HG02610 (cell line): ENCODE data around the gene ARHGAP23.
"Not testable (repeated sequence)": the region's sequence is repeated elsewhere in the genome, so short reads cannot be mapped to it uniquely, and the experiment has no call there.

Source experiments
- ATAC-seq: cut with Tn5 transposase; IDR thresholded peaks from one replicate; pipeline ENCODE4 v1.9.1; 2021; ENCODE audit warnings: mild to moderate bottlenecking, moderate library complexity; ENCODE audit not compliant: unreplicated experiment

ARHGAP23 gene

DNA sequence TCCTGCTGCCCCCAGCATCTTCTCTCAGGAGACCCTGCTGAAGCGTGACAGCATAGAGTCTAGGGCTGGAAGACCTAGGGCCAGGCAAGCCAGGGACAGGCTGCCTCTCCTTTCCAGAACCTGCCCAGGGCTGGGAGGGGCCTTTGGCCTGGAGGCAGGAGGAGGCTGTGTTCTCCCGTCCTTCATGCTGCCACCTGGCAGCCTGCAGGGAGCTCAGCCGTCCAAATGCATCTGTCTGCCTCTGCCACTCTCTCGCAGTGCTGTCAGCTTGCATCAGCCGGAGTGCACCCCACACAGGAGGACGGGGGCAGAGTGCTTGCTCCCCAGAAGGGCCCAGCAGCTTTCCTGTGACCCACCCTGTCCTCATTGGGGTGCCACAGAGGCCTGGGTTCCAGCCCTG, 31.3 kb downstream of the ARHGAP23 start:
- ATAC-seq = no peak

DNA sequence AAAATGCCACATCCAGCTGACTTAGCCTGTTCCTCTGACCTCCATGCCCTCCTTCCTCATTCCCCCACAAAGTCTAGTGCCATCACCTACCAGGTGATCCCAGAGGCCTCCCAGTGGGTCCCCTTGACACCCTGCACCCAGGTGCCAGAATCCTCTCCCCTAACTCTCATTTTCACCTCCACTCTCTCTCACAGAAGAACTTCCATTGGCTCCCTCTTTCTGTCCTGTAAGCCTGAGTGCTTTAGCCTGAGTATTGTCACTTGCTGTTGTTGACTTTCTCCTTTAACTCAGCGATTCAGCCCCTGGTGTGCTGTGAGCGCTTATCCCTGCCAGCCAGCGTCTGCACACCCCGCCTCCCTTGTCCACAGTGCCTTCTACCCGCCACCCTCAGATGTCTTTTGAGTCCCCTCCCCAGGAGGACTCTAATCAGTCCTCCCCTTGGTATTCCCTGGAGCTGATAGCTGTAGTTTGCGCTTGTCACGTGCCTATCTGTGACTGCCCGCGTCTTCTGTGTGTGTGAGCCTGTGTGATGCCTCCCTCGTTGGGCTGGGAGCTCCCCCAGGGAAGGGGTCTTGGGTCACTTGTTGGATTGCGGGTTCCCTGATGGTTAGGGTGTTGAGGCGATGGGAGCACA, 31.9 kb downstream of the ARHGAP23 start:
- ATAC-seq = no peak

DNA sequence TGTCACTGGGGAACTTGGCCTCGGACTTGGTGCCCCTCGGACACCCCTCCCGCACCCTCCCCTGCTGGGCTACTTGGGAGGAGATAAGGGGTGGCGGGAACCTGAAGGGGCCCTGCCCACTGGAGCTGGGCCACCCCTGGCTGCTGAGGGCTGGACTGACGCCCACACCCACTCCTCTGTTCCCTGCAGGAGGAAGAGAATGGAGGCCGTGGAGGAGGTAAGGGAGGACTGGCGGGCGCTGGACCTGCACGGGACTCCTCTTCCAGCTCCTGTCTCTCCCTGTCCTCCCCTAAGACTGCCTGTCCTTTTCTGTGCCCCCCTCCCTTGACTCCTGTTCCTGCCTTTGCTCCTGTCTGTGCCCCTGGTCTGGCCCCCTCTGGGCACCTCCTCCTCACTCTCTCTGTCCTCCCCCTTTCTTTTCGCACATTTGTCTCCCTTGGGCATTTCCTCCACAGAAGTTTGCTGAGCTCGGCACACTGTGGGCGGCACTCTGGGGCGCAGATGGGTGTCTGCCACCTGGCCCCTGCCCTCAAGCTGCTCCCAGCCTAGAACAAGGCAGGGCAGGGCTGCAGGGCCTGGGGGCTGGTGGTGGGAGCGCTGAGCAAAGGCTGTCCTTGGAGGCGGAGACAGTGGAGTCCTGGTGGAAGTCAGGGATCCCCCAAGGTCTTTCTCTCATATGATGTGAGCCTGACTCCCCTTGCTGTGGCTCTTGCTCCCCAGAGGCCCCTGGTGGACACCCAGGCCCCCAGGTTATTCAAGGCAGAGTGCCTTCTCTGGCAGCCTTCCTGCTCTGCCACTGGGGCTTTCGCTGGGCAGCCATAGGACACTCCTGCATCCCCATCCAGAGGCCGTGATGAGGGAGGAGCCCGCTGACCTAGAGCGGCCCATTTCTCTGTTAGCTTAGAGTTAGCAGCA, 32.7 kb downstream of the ARHGAP23 start:
- ATAC-seq = no peak

DNA sequence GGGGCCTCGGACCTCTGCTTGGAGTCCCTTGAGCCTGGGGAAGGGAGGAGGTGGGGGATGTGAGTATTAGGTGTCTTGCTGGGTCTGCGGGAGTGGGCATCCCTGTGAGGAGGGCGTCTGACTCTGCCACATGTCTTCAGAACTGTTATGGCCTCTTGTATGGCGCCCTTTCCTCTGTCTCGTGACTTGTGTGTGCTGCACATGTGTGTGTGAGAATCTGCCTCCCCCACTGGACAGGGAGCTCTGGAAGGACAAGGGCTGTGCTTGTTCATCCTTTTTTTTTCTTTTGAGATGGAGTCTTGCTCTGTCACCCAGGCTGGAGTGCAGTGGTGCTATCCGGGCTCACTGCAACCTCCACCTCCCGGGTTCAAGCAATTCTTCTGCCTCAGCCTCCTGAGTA, 33.4 kb downstream of the ARHGAP23 start:
- ATAC-seq = no peak

GRCh38 chr17:38463451-38463858, 35.2 kb downstream of the ARHGAP23 start:
- ATAC-seq = no peak

GRCh38 chr17:38464251-38464722, 36.0 kb downstream of the ARHGAP23 start:
- no peak for ATAC-seq

DNA sequence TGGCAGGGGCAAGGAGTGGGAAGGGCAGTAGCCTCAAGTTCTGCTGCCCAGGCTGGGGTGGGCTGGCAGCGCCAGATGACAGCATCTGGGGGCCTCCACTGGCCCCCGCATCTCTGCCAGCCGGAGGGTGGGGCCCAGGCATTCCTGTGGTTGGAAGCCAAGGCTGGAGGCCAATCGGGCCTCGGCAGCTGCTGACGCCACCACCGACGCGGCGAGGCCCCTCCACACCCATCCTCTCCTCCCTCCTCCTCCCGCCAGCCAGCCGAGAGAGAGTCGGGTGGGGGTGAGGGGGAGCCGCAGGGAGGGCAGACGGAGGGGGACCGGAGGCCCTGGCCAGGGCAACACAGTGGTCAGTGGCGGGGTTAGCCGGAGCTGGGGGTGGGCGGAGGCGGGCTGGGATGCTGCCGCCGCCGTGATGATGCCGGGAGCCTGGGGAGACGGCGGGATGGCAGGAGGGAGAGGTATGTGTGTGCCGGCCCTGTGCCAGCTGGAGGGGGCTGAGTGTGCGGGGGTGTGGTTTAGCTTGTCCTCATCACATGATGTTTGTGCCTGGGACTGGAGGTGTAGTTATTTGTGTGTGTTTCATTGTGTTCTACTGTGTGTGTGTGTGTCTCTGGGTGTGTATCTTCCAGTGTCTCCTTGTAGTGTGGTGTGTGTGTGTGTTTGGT, 36.6 kb downstream of the ARHGAP23 start:
- ATAC-seq = no peak

- no peak for ATAC-seq
Measured at GRCh38 chr17:38465391-38466345, 37.4 kb downstream of the ARHGAP23 start.

DNA sequence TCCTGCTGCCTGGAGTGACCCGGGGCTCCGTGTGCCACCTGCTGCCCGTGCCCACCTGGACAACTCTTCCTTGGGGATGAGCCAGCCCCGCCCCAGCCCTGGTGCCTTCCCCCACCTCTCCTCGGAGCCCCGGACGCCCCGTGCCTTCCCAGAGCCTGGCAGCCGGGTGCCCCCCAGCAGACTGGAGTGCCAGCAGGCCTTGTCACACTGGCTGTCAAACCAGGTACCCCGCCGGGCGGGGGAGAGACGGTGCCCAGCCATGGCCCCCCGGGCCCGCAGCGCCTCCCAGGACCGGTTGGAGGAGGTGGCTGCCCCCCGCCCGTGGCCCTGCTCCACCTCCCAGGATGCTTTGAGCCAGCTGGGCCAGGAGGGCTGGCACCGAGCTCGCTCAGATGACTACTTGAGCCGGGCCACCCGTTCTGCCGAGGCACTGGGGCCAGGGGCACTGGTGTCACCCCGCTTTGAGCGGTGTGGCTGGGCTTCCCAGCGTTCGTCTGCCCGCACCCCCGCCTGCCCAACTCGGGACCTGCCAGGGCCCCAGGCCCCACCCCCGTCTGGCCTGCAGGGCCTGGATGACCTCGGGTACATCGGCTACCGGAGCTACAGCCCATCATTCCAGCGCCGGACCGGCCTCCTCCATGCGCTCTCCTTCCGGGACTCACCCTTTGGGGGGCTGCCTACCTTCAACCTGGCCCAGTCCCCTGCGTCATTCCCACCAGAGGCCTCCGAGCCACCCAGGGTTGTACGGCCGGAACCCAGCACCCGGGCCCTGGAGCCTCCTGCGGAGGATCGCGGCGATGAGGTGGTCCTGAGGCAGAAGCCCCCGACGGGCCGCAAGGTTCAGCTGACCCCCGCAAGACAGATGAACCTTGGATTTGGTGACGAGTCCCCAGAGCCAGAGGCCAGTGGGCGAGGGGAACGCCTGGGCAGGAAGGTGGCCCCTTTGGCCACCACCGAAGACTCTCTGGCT, 38.4 kb downstream of the ARHGAP23 start:
- no peak for ATAC-seq

DNA sequence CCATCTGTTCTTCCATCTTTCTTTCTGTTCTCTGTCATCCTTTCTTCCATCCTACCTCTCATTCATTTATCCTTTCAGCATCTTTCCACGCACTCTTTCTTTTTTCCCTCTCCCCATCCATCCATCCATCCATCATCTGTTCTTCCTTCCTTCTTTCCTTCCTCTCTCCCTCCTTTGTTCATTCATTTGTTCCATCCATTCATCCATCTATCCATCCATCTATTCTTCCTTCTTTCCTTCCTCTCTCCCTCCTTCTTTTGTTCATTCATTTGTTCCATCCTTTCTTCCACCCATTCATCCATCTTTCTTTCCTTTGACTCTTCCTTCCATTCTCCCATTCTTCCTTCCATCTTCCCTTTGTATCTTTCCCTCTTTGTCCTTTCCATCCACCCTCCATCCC, 39.2 kb downstream of the ARHGAP23 start:
- no peak for ATAC-seq

DNA sequence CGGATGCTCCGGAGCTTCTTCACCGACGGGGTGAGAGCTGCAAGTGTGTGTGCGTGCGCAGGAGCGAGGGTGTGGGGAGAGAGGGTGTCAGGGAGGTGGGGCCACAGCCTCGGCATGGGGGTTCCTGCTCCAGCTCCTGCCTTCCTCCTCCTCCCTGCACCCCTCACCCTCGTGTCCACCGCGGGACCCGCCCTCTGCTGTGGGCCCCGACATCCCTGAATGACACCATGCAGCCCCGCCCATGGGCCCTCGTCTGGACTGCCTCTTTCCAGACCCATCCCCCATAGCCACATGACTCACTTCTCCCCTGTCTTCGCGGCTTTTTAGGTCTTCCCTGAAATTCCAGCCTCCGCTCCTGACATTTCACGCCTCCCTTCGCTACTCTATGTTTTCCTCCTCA, 41.6 kb downstream of the ARHGAP23 start:
- no peak for ATAC-seq

GRCh38 chr17:38471253-38471652, 43.0 kb downstream of the ARHGAP23 start:
- not testable (repeated sequence) for ATAC-seq

GRCh38 chr17:38474666-38475065, 46.4 kb downstream of the ARHGAP23 start:
- not testable (repeated sequence) for ATAC-seq

DNA sequence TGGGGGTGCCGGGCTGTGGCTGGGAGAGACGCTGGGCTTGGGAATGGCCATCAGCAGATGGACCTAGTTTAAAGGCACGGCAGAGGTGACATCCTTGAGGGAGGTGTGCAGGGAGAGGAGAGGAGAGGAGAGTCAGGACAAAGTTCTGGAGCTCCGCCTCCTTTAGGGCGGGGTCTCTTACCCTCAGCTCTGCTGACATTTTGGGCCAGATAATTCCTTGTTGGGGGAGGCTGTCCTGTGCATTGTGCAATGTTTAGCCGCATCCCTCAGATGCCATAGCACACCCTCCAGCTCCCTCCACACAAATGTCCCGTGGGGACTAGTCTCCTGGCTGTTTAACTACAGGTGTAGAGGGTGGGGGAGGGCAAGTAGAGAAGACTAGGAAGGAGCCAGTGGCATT, 48.3 kb downstream of the ARHGAP23 start:
- no peak for ATAC-seq

DNA sequence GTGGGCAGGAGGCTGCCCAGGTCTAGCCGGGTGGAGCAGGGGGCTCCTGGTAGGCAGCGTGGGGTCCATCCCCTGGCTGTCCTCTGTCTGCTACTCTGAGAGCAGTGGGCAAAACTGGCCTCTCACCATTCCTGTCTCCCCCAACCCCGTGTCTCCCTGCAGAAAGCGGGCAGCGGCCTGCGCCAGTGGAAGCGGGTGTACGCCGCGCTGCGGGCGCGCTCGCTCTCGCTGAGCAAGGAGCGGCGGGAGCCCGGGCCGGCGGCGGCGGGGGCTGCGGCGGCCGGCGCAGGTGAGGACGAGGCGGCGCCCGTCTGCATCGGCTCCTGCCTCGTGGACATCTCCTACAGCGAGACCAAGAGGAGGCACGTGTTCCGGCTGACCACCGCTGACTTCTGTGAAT, 49.2 kb downstream of the ARHGAP23 start:
- ATAC-seq = not testable (repeated sequence)

- not testable (repeated sequence) for ATAC-seq
Measured at GRCh38 chr17:38477951-38478350, 49.7 kb downstream of the ARHGAP23 start.

- ATAC-seq = not testable (repeated sequence)
Measured at GRCh38 chr17:38478667-38479066, 50.4 kb downstream of the ARHGAP23 start.

DNA sequence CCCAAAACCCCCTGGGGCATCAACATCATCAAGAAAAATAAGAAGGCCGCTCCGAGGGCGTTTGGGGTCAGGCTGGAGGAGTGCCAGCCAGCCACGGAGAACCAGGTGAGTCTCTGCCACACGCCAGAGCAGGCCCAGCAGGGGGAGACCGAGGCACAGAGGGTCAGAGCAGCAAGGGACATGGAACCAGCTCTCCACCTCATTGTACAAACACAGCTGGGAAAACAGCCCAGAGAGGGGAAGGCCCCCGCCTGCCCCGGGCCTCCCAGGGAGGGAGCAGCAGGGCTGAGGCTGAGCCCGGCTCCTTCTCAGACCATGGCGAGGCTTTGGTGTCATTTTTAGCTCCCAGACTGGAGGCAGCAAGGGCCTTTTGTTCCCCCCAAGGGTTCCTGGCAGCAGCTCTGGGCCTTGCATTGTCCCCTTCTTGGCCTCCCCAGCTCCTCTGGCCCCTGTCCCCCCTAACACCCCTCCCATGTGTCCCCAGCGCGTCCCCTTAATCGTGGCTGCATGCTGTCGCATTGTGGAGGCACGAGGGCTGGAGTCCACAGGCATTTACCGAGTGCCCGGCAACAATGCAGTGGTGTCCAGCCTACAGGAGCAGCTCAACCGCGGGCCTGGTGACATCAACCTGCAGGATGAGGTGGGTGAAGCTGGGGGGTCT, 53.9 kb downstream of the ARHGAP23 start:
- not testable (repeated sequence) for ATAC-seq

DNA sequence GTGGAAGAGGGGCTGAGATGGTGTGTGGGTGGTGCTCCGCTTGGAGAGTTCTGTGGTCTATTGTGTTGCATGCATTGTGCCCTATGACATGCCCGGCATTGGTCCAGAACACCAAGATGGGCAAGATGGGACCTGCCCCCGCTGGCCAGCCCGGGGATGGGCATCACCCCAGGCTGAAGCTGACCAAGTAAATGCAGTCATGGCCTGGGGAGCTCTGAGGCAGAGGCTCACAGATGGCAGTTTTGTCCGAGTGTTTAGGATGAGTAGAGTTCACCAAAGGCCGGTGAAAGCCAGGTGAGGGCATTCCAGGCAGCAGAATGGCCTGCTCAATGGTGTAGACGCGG, 54.4 kb downstream of the ARHGAP23 start:
- ATAC-seq = not testable (repeated sequence)
